Neural crest cell (in vitro differentiated cells): Measurements from ENCODE around the gene MANEAL. TPM values are rescaled to one million over a fixed set of nuclear protein-coding genes. Genes with fewer than 3 reads are reported as not detected.

ENCODE experiments used
- DNase-seq: peaks from one replicate; pipeline ENCODE4 v3.0.0; 2021; ENCODE audit warnings: low read depth, mixed read lengths, low spot score
- H3K27ac Mint-ChIP-seq: one replicate; pipeline ENCODE4 v1.8.0; 2021; ENCODE audit warnings: mild to moderate bottlenecking, mixed read lengths; ENCODE audit not compliant: unreplicated experiment
- H3K27me3 Mint-ChIP-seq: 2 replicates; pipeline ENCODE4 v1.8.0; 2021; ENCODE audit warnings: low read depth, mild to moderate bottlenecking, mixed read lengths
- H3K36me3 Mint-ChIP-seq: 2 replicates; pipeline ENCODE4 v1.8.0; 2021; ENCODE audit warnings: low read depth, mild to moderate bottlenecking, mixed read lengths
- H3K4me1 Mint-ChIP-seq: 2 replicates; pipeline ENCODE4 v1.8.0; 2021; ENCODE audit warnings: mixed read lengths
- H3K4me3 Mint-ChIP-seq: one replicate; pipeline ENCODE4 v1.8.0; 2021; ENCODE audit warnings: mild to moderate bottlenecking, mixed read lengths
- H3K9me3 Mint-ChIP-seq: 2 replicates; pipeline ENCODE4 v1.8.0; 2021; ENCODE audit warnings: mixed read lengths
- total RNA-seq: library from RNA; stranded (reverse); gene quantifications from 2 replicates; pipeline ENCODE4 v1.2.1, GENCODE V29; 2021
- TF ChIP-seq, protein P1 (sequence below): fragments of 200-600 bp; sonication (generic); conservative IDR thresholded peaks from 2 replicates; pipeline ENCODE4 v1.5.0; 2021; ENCODE audit warnings: antibody characterized with exemption, mild to moderate bottlenecking

Gene MANEAL
- total RNA-seq, 1 donor from 2014 or later: 17.6 TPM

GRCh38 chr1:37807555-37808368 lies 14.1 kb downstream of the MANEAL start, which contains the start of the genes C1orf122 and YRDC:
Gene C1orf122, plus strand, starts transcription at chr1:37807790. Its CDS starts 615 bp downstream, at chr1:37808405.
Gene YRDC, minus strand, starts transcription at chr1:37808208. Its CDS starts 28 bp downstream, at chr1:37808180.
- H3K27ac Mint-ChIP-seq: peak within 1 kb of the TSS; percentile 94
- H3K36me3 Mint-ChIP-seq: peaks cover 8% of the 10 kb centered on the region
- no peaks in the 10 kb centered on the region for H3K27me3 Mint-ChIP-seq
- peak within 1 kb of the TSS; percentile 95 for H3K4me3 Mint-ChIP-seq
- DNase-seq: peak; percentile 91
- TF ChIP-seq, protein P1, sequence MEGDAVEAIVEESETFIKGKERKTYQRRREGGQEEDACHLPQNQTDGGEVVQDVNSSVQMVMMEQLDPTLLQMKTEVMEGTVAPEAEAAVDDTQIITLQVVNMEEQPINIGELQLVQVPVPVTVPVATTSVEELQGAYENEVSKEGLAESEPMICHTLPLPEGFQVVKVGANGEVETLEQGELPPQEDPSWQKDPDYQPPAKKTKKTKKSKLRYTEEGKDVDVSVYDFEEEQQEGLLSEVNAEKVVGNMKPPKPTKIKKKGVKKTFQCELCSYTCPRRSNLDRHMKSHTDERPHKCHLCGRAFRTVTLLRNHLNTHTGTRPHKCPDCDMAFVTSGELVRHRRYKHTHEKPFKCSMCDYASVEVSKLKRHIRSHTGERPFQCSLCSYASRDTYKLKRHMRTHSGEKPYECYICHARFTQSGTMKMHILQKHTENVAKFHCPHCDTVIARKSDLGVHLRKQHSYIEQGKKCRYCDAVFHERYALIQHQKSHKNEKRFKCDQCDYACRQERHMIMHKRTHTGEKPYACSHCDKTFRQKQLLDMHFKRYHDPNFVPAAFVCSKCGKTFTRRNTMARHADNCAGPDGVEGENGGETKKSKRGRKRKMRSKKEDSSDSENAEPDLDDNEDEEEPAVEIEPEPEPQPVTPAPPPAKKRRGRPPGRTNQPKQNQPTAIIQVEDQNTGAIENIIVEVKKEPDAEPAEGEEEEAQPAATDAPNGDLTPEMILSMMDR: no peak
- H3K9me3 Mint-ChIP-seq: no peaks in the 10 kb centered on the region
- H3K4me1 Mint-ChIP-seq: peaks cover 18% of the 10 kb centered on the region

GRCh38 chr1:37808369-37809319 lies 15.0 kb downstream of the MANEAL start:
- peak overlapping the region; percentile 94 for H3K27ac Mint-ChIP-seq
- no peaks in the 10 kb centered on the region for H3K27me3 Mint-ChIP-seq
- TF ChIP-seq, protein P1: no peak
- peak; percentile 61 for DNase-seq
- peaks cover 18% of the 10 kb centered on the region for H3K4me1 Mint-ChIP-seq
- H3K4me3 Mint-ChIP-seq: peak overlapping the region; percentile 95
- no peaks in the 10 kb centered on the region for H3K9me3 Mint-ChIP-seq
- H3K36me3 Mint-ChIP-seq: peaks cover 8% of the 10 kb centered on the region

DNA sequence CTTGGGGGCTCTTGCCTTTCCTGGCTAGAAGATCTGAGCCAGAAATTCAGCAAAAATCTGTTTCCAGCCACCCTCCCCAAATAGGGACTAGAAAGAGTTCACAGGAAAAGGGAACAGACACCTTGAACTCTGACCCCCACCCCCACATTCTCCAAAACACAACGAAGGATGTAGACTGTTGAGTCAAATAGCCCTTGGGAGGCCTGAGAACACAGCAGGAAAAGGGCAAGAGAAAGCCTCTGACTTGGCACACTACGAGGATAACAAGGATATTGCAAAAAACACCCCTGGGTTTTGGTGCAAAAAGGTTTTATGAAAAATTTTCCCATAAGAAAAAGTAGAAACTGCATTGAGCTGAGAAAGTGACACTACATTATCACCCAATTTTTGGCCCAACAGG lies 16.3 kb downstream of the MANEAL start:
- TF ChIP-seq, protein P1: no peak
- Mint-ChIP-seq H3K27ac (no peak overlapping the region), H3K4me1 (peaks cover 18% of the 10 kb centered on the region), H3K27me3 (no peaks in the 10 kb centered on the region), H3K36me3 (peaks cover 3% of the 10 kb centered on the region), H3K4me3 (peak overlapping the region; percentile 27), H3K9me3 (no peaks in the 10 kb centered on the region)
- DNase-seq: no peak

GRCh38 chr1:37811027-37811655 lies 17.5 kb downstream of the MANEAL start:
- TF ChIP-seq, protein P1: peak; percentile 86
- Mint-ChIP-seq H3K27ac (no peak overlapping the region), H3K36me3 (peaks cover 3% of the 10 kb centered on the region), H3K9me3 (no peaks in the 10 kb centered on the region), H3K27me3 (no peaks in the 10 kb centered on the region), H3K4me1 (peaks cover 18% of the 10 kb centered on the region), H3K4me3 (peak overlapping the region; percentile 90)
- DNase-seq: peak; percentile 74
